Muscle of leg (tissue), 11 donors: ENCODE data around the gene VPS4B. TPM values are rescaled to one million over a fixed set of nuclear protein-coding genes. Genes with fewer than 3 reads are reported as not detected.
"Not testable (repeated sequence)": the region's sequence is repeated elsewhere in the genome, so short reads cannot be mapped to it uniquely, and the experiment has no call there.

Source experiments
- DNase-seq: peaks from one replicate; pipeline ENCODE4 v3.0.0; 2013
- H3K27ac ChIP-seq: one replicate; pipeline ENCODE4 v1.5.1; 2013; ENCODE audit warnings: mild to moderate bottlenecking, low read length, control low read depth
- H3K27me3 ChIP-seq: one replicate; pipeline ENCODE4 v1.6.1; 2013; ENCODE audit warnings: low read length; ENCODE audit not compliant: control insufficient read depth, insufficient read depth
- H3K36me3 ChIP-seq: one replicate; pipeline ENCODE4 v1.6.1; 2013; ENCODE audit warnings: low read length; ENCODE audit not compliant: control insufficient read depth, insufficient read depth
- H3K4me1 ChIP-seq: one replicate; pipeline ENCODE4 v1.6.1; 2013; ENCODE audit warnings: low read length; ENCODE audit not compliant: control insufficient read depth, insufficient read depth
- H3K4me3 ChIP-seq: one replicate; pipeline ENCODE4 v1.5.1; 2013; ENCODE audit warnings: low read length, control low read depth
- H3K9me3 ChIP-seq: replicated peaks from 2 replicates; pipeline ENCODE4 v1.6.1; 2013; ENCODE audit warnings: low read depth, low read length; ENCODE audit not compliant: control insufficient read depth
- WGBS: methylation state at CpG from one replicate; pipeline ENCODE4 v1.1.5; 2013; ENCODE audit warnings: missing lambda C conversion rate; ENCODE audit not compliant: insufficient coverage; 5-methylcytosine and 5-hydroxymethylcytosine counted together
- polyA plus RNA-seq, 8 donors: library from polyadenylated mRNA; unstranded; fragments of 120-200 nt; gene quantifications; one replicate each; pipeline versions ENCODE4 v1.2.1 to v1.2.3, GENCODE V29; 2013; ENCODE audit warnings: inconsistent platforms in 1 of 8, low replicate concordance in 1 of 8; ENCODE audit not compliant: insufficient read length in 8 of 8, insufficient read depth in 1 of 8
- total RNA-seq: library from RNA; stranded (reverse); fragments of 120-200 nt; gene quantifications from one replicate; pipeline ENCODE4 v1.2.4, GENCODE V29; 2013

Gene VPS4B
- total and polyA plus RNA-seq, 9 donors, result 19.6 to 35.0 (median 24.4) TPM

DNA sequence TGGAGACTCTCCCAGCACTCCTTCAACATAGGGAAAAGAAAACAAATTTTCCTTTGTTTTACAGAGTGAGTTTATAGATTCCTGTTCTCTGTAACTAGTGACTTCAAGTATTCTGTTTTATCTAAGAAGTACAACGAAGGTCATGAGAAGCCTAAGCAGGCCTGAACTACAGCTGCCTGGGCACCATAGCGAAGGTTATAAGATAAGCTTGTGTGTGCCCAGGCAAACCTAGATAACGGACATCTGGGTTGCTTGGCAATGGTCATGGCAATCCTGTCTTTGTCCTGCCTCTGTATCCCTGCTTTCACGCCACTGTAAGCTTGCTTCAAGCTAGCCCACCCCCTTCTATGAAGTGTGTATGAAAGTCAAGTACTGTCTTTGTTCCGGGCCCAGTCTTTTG, 30.5 kb upstream of the VPS4B start:
- H3K27ac ChIP-seq, DNase-seq, H3K9me3 ChIP-seq, H3K27me3 ChIP-seq, H3K4me3 ChIP-seq, H3K4me1 ChIP-seq, H3K36me3 ChIP-seq: not testable (repeated sequence)
- 84% methylated on average over 3 of the region's 5 CpGs for WGBS

GRCh38 chr18:63451799-63452660, 29.8 kb upstream of the VPS4B start:
- Histone ChIP-seq H3K4me1 (no peaks in the 10 kb centered on the region), H3K9me3 (no peaks in the 10 kb centered on the region), H3K27ac (no peak overlapping the region), H3K36me3 (no peaks in the 10 kb centered on the region), H3K4me3 (no peak overlapping the region), H3K27me3 (no peaks in the 10 kb centered on the region)
- 0% methylated on average over 1 of the region's 9 CpGs for WGBS
- peak; percentile 61 for DNase-seq

- WGBS, result no CpG with 5 or more reads among the region's 4 CpGs
- no peak for DNase-seq
- Histone ChIP-seq H3K36me3 (no peaks in the 10 kb centered on the region), H3K27me3 (no peaks in the 10 kb centered on the region), H3K9me3 (no peaks in the 10 kb centered on the region), H3K4me1 (no peaks in the 10 kb centered on the region), H3K4me3 (no peak overlapping the region), H3K27ac (no peak overlapping the region)
These were observed 27.1 kb upstream of the VPS4B start for GRCh38 chr18:63449426-63449825.

GRCh38 chr18:63447066-63447465, 24.8 kb upstream of the VPS4B start:
- Histone ChIP-seq H3K36me3 (no peaks in the 10 kb centered on the region), H3K9me3 (no peaks in the 10 kb centered on the region), H3K4me1 (no peaks in the 10 kb centered on the region), H3K4me3 (no peak overlapping the region), H3K27me3 (no peaks in the 10 kb centered on the region), H3K27ac (no peak overlapping the region)
- no peak for DNase-seq
- 84% methylated on average over 4 of the region's 5 CpGs for WGBS

DNA sequence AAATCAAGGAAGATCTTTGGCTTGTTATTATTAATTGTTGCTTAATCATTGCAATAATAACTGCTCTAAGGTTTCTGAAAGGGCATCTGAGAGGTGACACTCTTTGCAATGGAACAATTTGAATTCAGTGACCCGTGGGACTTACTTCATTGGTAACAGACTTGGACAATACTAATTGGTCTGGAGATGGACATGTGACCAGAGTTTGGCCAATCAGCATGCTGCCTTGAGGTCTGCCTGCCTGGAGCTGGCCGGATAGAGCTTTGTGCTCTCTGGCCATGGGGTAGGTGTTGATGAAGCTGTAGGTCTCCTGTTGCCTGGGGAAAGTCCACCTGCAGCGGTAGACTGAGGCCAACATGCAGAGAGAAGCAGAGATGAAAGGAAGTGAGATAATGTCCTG, 24.0 kb upstream of the VPS4B start:
- DNase-seq, result no peak
- no peaks in the 10 kb centered on the region for H3K27me3 ChIP-seq
- no peaks in the 10 kb centered on the region for H3K36me3 ChIP-seq
- H3K4me3 ChIP-seq, result no peak overlapping the region
- H3K27ac ChIP-seq, result no peak overlapping the region
- 88% methylated on average over 3 of the region's 3 CpGs for WGBS
- no peaks in the 10 kb centered on the region for H3K4me1 ChIP-seq
- no peaks in the 10 kb centered on the region for H3K9me3 ChIP-seq

GRCh38 chr18:63445037-63445436, 22.8 kb upstream of the VPS4B start:
- peak overlapping the region; percentile 5 for H3K27ac ChIP-seq
- peak; percentile 51 for DNase-seq
- no peaks in the 10 kb centered on the region for H3K27me3 ChIP-seq
- no peaks in the 10 kb centered on the region for H3K36me3 ChIP-seq
- no peaks in the 10 kb centered on the region for H3K9me3 ChIP-seq
- no CpG with 5 or more reads among the region's 2 CpGs for WGBS
- H3K4me3 ChIP-seq, result no peak overlapping the region
- H3K4me1 ChIP-seq, result no peaks in the 10 kb centered on the region

DNA sequence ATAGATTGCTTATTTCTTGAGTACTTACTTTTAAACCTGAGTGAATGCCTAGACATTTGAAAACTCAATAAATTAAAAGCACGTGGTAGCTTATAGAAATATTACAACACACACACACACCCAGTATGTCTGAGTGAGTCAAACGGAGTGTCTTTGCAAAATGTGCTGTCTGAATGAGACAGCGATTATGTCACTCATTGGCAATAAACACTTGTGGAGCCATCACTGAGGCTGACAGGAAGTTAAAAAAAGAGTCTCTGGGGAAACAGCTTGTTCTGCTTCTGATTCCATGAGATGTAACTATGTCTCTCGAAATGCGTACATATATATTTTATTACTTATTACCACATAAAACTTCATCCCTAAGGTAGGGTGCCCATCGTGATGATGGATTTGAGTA, 22.3 kb upstream of the VPS4B start:
- Histone ChIP-seq H3K4me1 (no peaks in the 10 kb centered on the region), H3K27me3 (no peaks in the 10 kb centered on the region), H3K36me3 (no peaks in the 10 kb centered on the region), H3K4me3 (no peak overlapping the region), H3K27ac (peak overlapping the region; percentile 5), H3K9me3 (no peaks in the 10 kb centered on the region)
- 20% methylated on average over 1 of the region's 6 CpGs for WGBS
- peak; percentile 94 for DNase-seq

- Histone ChIP-seq H3K4me1 (no peaks in the 10 kb centered on the region), H3K4me3 (no peak overlapping the region), H3K27me3 (no peaks in the 10 kb centered on the region), H3K27ac (no peak overlapping the region), H3K9me3 (no peaks in the 10 kb centered on the region), H3K36me3 (no peaks in the 10 kb centered on the region)
- no peak for DNase-seq
- 93% methylated on average over 3 of the region's 6 CpGs for WGBS
These were observed 21.6 kb upstream of the VPS4B start for GRCh38 chr18:63443829-63444228.

DNA sequence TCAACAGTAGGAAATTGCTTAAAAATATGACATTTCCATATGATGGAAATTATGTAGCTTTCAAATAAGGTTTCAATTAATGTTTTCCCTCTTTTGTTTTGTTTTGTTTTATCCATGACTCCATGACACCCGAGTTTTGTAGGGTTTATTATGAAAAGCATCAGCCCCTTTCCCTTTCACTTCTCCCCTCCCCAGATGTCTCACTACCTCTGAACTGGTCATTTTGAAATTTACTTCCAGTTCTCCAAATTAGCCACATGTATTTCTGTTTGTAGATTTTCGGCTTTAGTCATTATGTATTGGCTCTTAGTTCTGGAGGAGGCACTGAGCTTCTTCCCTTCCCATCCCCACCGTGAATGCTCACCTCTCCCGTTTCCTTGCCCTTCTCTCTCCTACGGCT, 18.6 kb upstream of the VPS4B start:
- Histone ChIP-seq H3K4me1 (no peaks in the 10 kb centered on the region), H3K9me3 (no peaks in the 10 kb centered on the region), H3K27ac (no peak overlapping the region), H3K4me3 (no peak overlapping the region), H3K36me3 (no peaks in the 10 kb centered on the region), H3K27me3 (no peaks in the 10 kb centered on the region)
- no CpG with 5 or more reads among the region's 5 CpGs for WGBS
- DNase-seq, result peak; percentile 59

- no peaks in the 10 kb centered on the region for H3K4me1 ChIP-seq
- H3K27ac ChIP-seq, result no peak overlapping the region
- H3K27me3 ChIP-seq, result no peaks in the 10 kb centered on the region
- no peak overlapping the region for H3K4me3 ChIP-seq
- peak; percentile 65 for DNase-seq
- H3K36me3 ChIP-seq, result no peaks in the 10 kb centered on the region
- H3K9me3 ChIP-seq, result no peaks in the 10 kb centered on the region
- WGBS, result no CpG with 5 or more reads among the region's 1 CpG
These were observed 17.9 kb upstream of the VPS4B start for GRCh38 chr18:63440219-63440618.
